H1 (cell line): Measurements from ENCODE around the gene AFF4. TPM values are rescaled to one million over a fixed set of nuclear protein-coding genes. Genes with fewer than 3 reads are reported as not detected.

Experiments used
- CTCF ChIA-PET: fragments of 300-600 bp; sonication (Branson Sonifier 250); formaldehyde crosslinking; loops from one replicate; lab custom pipeline; 2021; ENCODE audit not compliant: partially characterized antibody; lab: Charles Lee
- POLR2A ChIA-PET: fragments of 300-600 bp; sonication (Branson Sonifier 250); formaldehyde crosslinking; loops from one replicate; lab custom pipeline; 2021; ENCODE audit warnings: inconsistent platforms; ENCODE audit not compliant: partially characterized antibody; lab: Charles Lee
- DNase-seq, 2 experiments: peaks; one replicate each; pipeline versions ENCODE4 v3.0.0 to v3.0.0-alpha.2; 2010 to 2022; ENCODE audit warnings: low spot score in 2 of 2, low read depth in 1 of 2, mixed read lengths in 1 of 2
- FAIRE-seq: peaks from 2 replicates; lab custom pipeline; 2011; peaks lifted over from hg19 to GRCh38; lab: Jason Lieb, UNC
- H2AFZ ChIP-seq: 2 replicates; pipeline ENCODE4 v1.8.1; 2012; ENCODE audit warnings: low read length, inconsistent platforms
- H2AK5ac ChIP-seq: 2 replicates; pipeline ENCODE4 v1.6.1; 2013; ENCODE audit warnings: low read depth, low read length
- H2BK120ac ChIP-seq: replicated peaks from 2 replicates; pipeline ENCODE3; 2013; ENCODE audit warnings: low read depth, low read length, inconsistent platforms
- H2BK12ac ChIP-seq: 2 replicates; pipeline ENCODE4 v1.6.1; 2013; ENCODE audit warnings: low read depth, low read length
- H2BK15ac ChIP-seq: 2 replicates; pipeline ENCODE4 v1.6.1; 2013; ENCODE audit warnings: low read length
- H2BK20ac ChIP-seq: 2 replicates; pipeline ENCODE4 v1.6.1; 2013; ENCODE audit warnings: low read length
- H2BK5ac ChIP-seq: 2 replicates; pipeline ENCODE4 v1.6.1; 2013; ENCODE audit warnings: low read depth, low read length
- H3K14ac ChIP-seq: 2 replicates; pipeline ENCODE4 v1.6.1; 2013; ENCODE audit warnings: inconsistent platforms; ENCODE audit not compliant: insufficient read length
- H3K18ac ChIP-seq: 2 replicates; pipeline ENCODE4 v1.6.1; 2013; ENCODE audit warnings: low read length; ENCODE audit errors: extremely low read depth
- H3K23ac ChIP-seq: 2 replicates; pipeline ENCODE4 v1.6.1; 2013; ENCODE audit warnings: inconsistent platforms; ENCODE audit not compliant: insufficient read length
- H3K23me2 ChIP-seq: 2 replicates; pipeline ENCODE4 v1.6.1; 2013; ENCODE audit warnings: low read depth, low read length
- H3K27ac ChIP-seq: 2 replicates; pipeline ENCODE4 v1.6.1; 2011; ENCODE audit warnings: low read depth, low read length, inconsistent platforms
- H3K27me3 ChIP-seq, 4 experiments: replicated peaks in 1 of 4; 1 replicate in 1 of 4; 2 replicates in 3 of 4; pipeline versions ENCODE4 v1.6.1 to v1.8.1; 2011 to 2013; ENCODE audit warnings: low read length in 3 of 4, mild to moderate bottlenecking in 3 of 4, inconsistent platforms in 2 of 4, mixed read lengths in 2 of 4, moderate library complexity in 1 of 4; ENCODE audit not compliant: control insufficient read depth in 3 of 4, insufficient read depth in 3 of 4; ENCODE audit errors: extremely low read depth in 1 of 4
- H3K36me3 ChIP-seq, 4 experiments: 2 replicates each; pipeline versions ENCODE4 v1.6.1 to v1.8.1; 2011 to 2013; ENCODE audit warnings: mild to moderate bottlenecking in 4 of 4, low read length in 3 of 4, moderate library complexity in 2 of 4, control low read depth in 1 of 4, inconsistent platforms in 1 of 4; ENCODE audit not compliant: insufficient read depth in 4 of 4, control insufficient read depth in 2 of 4
- H3K4ac ChIP-seq: replicated peaks from 2 replicates; pipeline ENCODE3; 2013; ENCODE audit warnings: low read length, low read depth, mixed read lengths, inconsistent platforms; ENCODE audit not compliant: insufficient read length
- H3K4me1 ChIP-seq, 4 experiments: replicated peaks in 1 of 4; 1 replicate in 1 of 4; 2 replicates in 3 of 4; pipeline versions ENCODE4 v1.6.1 to v1.8.1; 2011 to 2013; ENCODE audit warnings: low read length in 3 of 4, inconsistent platforms in 2 of 4, mixed read lengths in 1 of 4; ENCODE audit not compliant: insufficient read depth in 4 of 4, control insufficient read depth in 3 of 4
- H3K4me2 ChIP-seq, 2 experiments: 2 replicates each; pipeline versions ENCODE4 v1.6.1 to v1.8.1; 2011 to 2013; ENCODE audit warnings: low read depth in 2 of 2, low read length in 2 of 2, control low read depth in 1 of 2, inconsistent platforms in 1 of 2, mild to moderate bottlenecking in 1 of 2; ENCODE audit not compliant: insufficient read depth in 1 of 2
- H3K4me3 ChIP-seq, 4 experiments: fragments of 200-600, 300-600 bp in 1 of 4; sonication (generic), shearing (Covaris generic), sonication (Bioruptor Twin) in 1 of 4; 2 replicates each; pipeline versions ENCODE4 v1.5.1 to v1.8.1; 2011 to 2016; ENCODE audit warnings: low read length in 4 of 4, low read depth in 3 of 4, control low read depth in 2 of 4, inconsistent platforms in 2 of 4, mild to moderate bottlenecking in 2 of 4, mixed read lengths in 1 of 4, moderate library complexity in 1 of 4; ENCODE audit not compliant: insufficient read depth in 2 of 4; ENCODE audit errors: extremely low read depth in 1 of 4
- H3K56ac ChIP-seq: replicated peaks from 2 replicates; pipeline ENCODE3; 2013; ENCODE audit warnings: low read depth, mild to moderate bottlenecking, mixed read lengths, low read length, inconsistent platforms; ENCODE audit not compliant: insufficient read length
- H3K79me1 ChIP-seq: 2 replicates; pipeline ENCODE4 v1.6.1; 2013; ENCODE audit warnings: low read depth, low read length, control low read depth
- H3K79me2 ChIP-seq, 2 experiments: 2 replicates each; pipeline versions ENCODE4 v1.6.1 to v1.8.1; 2012 to 2013; ENCODE audit warnings: low read length in 2 of 2, mild to moderate bottlenecking in 2 of 2, inconsistent platforms in 1 of 2; ENCODE audit not compliant: insufficient read depth in 2 of 2, control insufficient read depth in 1 of 2
- H3K9ac ChIP-seq, 4 experiments: replicated peaks in 1 of 4; 1 replicate in 1 of 4; 2 replicates in 3 of 4; pipeline versions ENCODE4 v1.6.1 to v1.8.1; 2011 to 2013; ENCODE audit warnings: low read depth in 3 of 4, low read length in 3 of 4, control low read depth in 2 of 4, mild to moderate bottlenecking in 2 of 4, moderate library complexity in 2 of 4, inconsistent platforms in 1 of 4; ENCODE audit errors: extremely low read depth in 1 of 4
- H3K9me3 ChIP-seq, 2 experiments: 2 replicates each; pipeline versions ENCODE4 v1.6.1 to v1.8.1; 2012 to 2013; ENCODE audit warnings: mild to moderate bottlenecking in 2 of 2, moderate library complexity in 2 of 2, control low read depth in 1 of 2, inconsistent platforms in 1 of 2, low read depth in 1 of 2, low read length in 1 of 2, mixed read lengths in 1 of 2; ENCODE audit not compliant: insufficient read depth in 2 of 2
- H4K20me1 ChIP-seq, 2 experiments: replicated peaks in 1 of 2; 2 replicates each; pipeline versions ENCODE3 to v1.8.1; 2011 to 2013; ENCODE audit warnings: inconsistent platforms in 2 of 2, low read length in 2 of 2, mild to moderate bottlenecking in 1 of 2; ENCODE audit not compliant: insufficient read depth in 2 of 2, control insufficient read depth in 1 of 2
- H4K5ac ChIP-seq: 2 replicates; pipeline ENCODE4 v1.6.1; 2013; ENCODE audit warnings: low read length, low read depth, mixed read lengths, inconsistent platforms; ENCODE audit not compliant: insufficient read length
- H4K8ac ChIP-seq: 2 replicates; pipeline ENCODE4 v1.8.0; 2013; ENCODE audit warnings: mild to moderate bottlenecking, moderate library complexity, low read length, inconsistent platforms; ENCODE audit not compliant: insufficient read depth; ENCODE audit errors: extremely low read depth
- H4K91ac ChIP-seq: replicated peaks from 2 replicates; pipeline ENCODE3; 2013; ENCODE audit warnings: low read length, mixed read lengths, inconsistent platforms; ENCODE audit not compliant: insufficient read length
- BRCA1 ChIP-seq: IDR thresholded peaks from 2 replicates; pipeline ENCODE4 v1.6.1; 2012; ENCODE audit warnings: low read depth, low read length, improper control_type of control experiment
- CHD2 ChIP-seq: IDR thresholded peaks from 2 replicates; pipeline ENCODE4 v1.6.1; 2012; ENCODE audit warnings: low read length, improper control_type of control experiment
- KDM4A ChIP-seq: IDR thresholded peaks from one replicate; pipeline ENCODE4 v1.7.1; 2012; ENCODE audit warnings: low read depth, mild to moderate bottlenecking, moderate library complexity, low read length, inconsistent platforms; ENCODE audit not compliant: severe bottlenecking
- PHF8 ChIP-seq: fragments of 200-600 bp; sonication (generic); conservative IDR thresholded peaks from 2 replicates; pipeline ENCODE4 v1.7.1; 2012; ENCODE audit warnings: low read depth, mild to moderate bottlenecking, inconsistent platforms, low read length, moderate library complexity
- RXRA ChIP-seq: IDR thresholded peaks from 2 replicates; pipeline ENCODE4 v1.6.1; 2011; ENCODE audit warnings: low read depth, mild to moderate bottlenecking, low read length, moderate library complexity; ENCODE audit not compliant: insufficient read depth
- SIN3A ChIP-seq, 2 experiments: IDR thresholded peaks in 1 of 2; conservative IDR thresholded peaks in 1 of 2; 2 replicates each; pipeline ENCODE4 v1.6.1; 2011 to 2012; ENCODE audit warnings: low read length in 2 of 2, improper control_type of control experiment in 1 of 2, low read depth in 1 of 2, mild to moderate bottlenecking in 1 of 2
- SP1 ChIP-seq: IDR thresholded peaks from 2 replicates; pipeline ENCODE4 v1.6.1; 2011; ENCODE audit warnings: low read depth, low read length
- SP4 ChIP-seq: IDR thresholded peaks from 2 replicates; pipeline ENCODE4 v1.6.1; 2012; ENCODE audit warnings: low read length, inconsistent platforms
- TAF7 ChIP-seq: optimal IDR thresholded peaks from 2 replicates; pipeline ENCODE3; 2011; ENCODE audit warnings: low read depth, mild to moderate bottlenecking, inconsistent platforms, low read length, moderate library complexity, borderline replicate concordance
- TBP ChIP-seq: IDR thresholded peaks from 2 replicates; pipeline ENCODE4 v1.6.1; 2011; ENCODE audit warnings: low read depth, low read length, improper control_type of control experiment
- WGBS, 2 experiments: shearing (Covaris generic) in 1 of 2; methylation state at CpG; one replicate each; pipeline versions ENCODE4 v1.1.6 to v1.1.7; 2013 to 2015; ENCODE audit warnings: low lambda C conversion rate in 2 of 2, mixed read lengths in 2 of 2, inconsistent platforms in 1 of 2, low coverage in 1 of 2, missing lambda C conversion rate in 1 of 2; ENCODE audit not compliant: insufficient replicate concordance in 2 of 2, insufficient coverage in 1 of 2, insufficient read length in 1 of 2; ENCODE audit errors: extremely low coverage in 1 of 2, missing lambda C conversion rate in 1 of 2; 5-methylcytosine and 5-hydroxymethylcytosine counted together
- polyA plus RNA-seq, 7 experiments: library from polyadenylated mRNA; depleted of rRNA in 3 of 7; stranded (reverse) in 5 of 7; unstranded in 2 of 7; fragments of >200 nt in 5 of 7; fragments of 200-250 nt in 2 of 7; gene quantifications; 1 replicate in 5 of 7; 2 replicates in 1 of 7; 4 replicates in 1 of 7; pipeline versions ENCODE4 v1.2.1 to v1.2.3, GENCODE V29; 2011 to 2013; ENCODE audit warnings: missing spikeins in 2 of 7, mixed read lengths in 2 of 7
- total RNA-seq: library from RNA; stranded (reverse); fragmentation: NEBNext Ultra II Directional; extraction: Animal tissue kit (Norgen Biotek cat#: 25700); gene quantifications from 2 replicates; pipeline ENCODE4 v1.2.1, GENCODE V29; 2021
- TF ChIP-seq, protein P1 (sequence below): IDR thresholded peaks from 2 replicates; pipeline ENCODE4 v1.6.1; 2012; ENCODE audit warnings: low read length, inconsistent platforms

The AFF4 gene
- total and polyA plus RNA-seq, 2 of the 8 experiments (the other 6 are each of a cell fraction or from before 2014, with no cell fraction given): 12.0 to 61.4 TPM

DNA sequence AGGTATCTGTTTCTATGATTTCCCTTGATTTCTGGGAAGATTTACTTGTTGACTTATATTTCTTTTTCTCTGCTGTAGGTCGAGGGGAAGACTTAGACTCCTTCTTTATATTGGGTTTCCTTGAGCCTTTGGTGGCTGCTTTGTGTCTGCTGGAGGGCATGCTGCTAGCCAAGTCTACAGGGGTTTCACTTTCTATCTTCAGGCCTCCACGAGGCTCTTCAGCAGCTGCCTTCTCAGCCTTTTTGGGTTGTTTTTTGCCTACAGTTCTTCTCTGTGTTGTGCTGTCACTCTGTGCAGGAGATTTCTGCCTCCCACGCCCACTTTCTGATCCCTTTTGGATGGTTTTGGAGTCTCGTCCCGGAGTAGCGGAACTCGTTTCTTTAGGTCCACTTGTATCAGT is 66.7 kb downstream of the AFF4 start:
- Histone ChIP-seq H3K36me3 (peaks cover 28 to 73% (median 50%) of the 10 kb centered on the region in 4 experiments), H4K8ac (no peak overlapping the region), H2AFZ (no peak overlapping the region), H3K27ac (no peak overlapping the region), H3K14ac (no peak overlapping the region), H3K9ac (no peak overlapping the region), H3K4ac (no peak overlapping the region), H3K23me2 (no peaks in the 10 kb centered on the region), H2BK15ac (no peak overlapping the region), H4K91ac (no peak overlapping the region), H3K9me3 (no peaks in the 10 kb centered on the region), H3K18ac (no peak overlapping the region), H3K4me2 (no peak overlapping the region), H2BK20ac (no peak overlapping the region), H2AK5ac (no peak overlapping the region), H3K56ac (no peak overlapping the region), H2BK120ac (no peak overlapping the region), H4K20me1 (peaks cover 0 to 2% of the 10 kb centered on the region in 2 experiments), H4K5ac (no peak overlapping the region), H2BK12ac (no peak overlapping the region), H2BK5ac (no peak overlapping the region), H3K27me3 (no peaks in the 10 kb centered on the region), H3K79me1 (no peaks in the 10 kb centered on the region), H3K23ac (no peak overlapping the region), H3K79me2 (no peaks in the 10 kb centered on the region), H3K4me1 (no peaks in the 10 kb centered on the region), H3K4me3 (no peak overlapping the region)
- ChIA-PET CTCF (interaction anchor here (0.8 to 1.2 kb wide), 3 partner anchors 9 to 215 kb away, joined by 3 to 4 read pairs (median 3); no protein-coding TSS in a partner anchor), POLR2A (no interaction called here)
- WGBS, 2 experiments: 93% methylated on average over 7 of the region's 7 CpGs; no CpG with 5 or more reads in 1 of the 2 experiments
- FAIRE-seq (no peak), DNase-seq (no peak)
- TF ChIP-seq TBP: no peak
- TF ChIP-seq BRCA1: no peak
- no peak for TF ChIP-seq SP1
- TF ChIP-seq RXRA: no peak
- TF ChIP-seq CHD2: no peak
- TF ChIP-seq, protein P1, sequence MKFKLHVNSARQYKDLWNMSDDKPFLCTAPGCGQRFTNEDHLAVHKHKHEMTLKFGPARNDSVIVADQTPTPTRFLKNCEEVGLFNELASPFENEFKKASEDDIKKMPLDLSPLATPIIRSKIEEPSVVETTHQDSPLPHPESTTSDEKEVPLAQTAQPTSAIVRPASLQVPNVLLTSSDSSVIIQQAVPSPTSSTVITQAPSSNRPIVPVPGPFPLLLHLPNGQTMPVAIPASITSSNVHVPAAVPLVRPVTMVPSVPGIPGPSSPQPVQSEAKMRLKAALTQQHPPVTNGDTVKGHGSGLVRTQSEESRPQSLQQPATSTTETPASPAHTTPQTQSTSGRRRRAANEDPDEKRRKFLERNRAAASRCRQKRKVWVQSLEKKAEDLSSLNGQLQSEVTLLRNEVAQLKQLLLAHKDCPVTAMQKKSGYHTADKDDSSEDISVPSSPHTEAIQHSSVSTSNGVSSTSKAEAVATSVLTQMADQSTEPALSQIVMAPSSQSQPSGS: no peak
- TF ChIP-seq KDM4A: no peak
- no peak for TF ChIP-seq TAF7
- TF ChIP-seq PHF8: no peak
- TF ChIP-seq SP4: no peak
- no peak for TF ChIP-seq SIN3A (conservative IDR thresholded peaks at IDR 0.05 in 1 of 2, IDR thresholded peaks at IDR 0.05 in 1 of 2; ENCODE audit: low read depth in 1 of 2, low read length in 2 of 2)
